Panc1 (cell line): Measurements from ENCODE around the gene PIK3R1. TPM values are rescaled to one million over a fixed set of nuclear protein-coding genes. Genes with fewer than 3 reads are reported as not detected.

Experiments
- ATAC-seq: fragments of 200-7000 bp; cut with Tn5 transposase; 2 replicates; pipeline ENCODE4 v1.9.1; 2020; ENCODE audit warnings: mild to moderate bottlenecking, moderate library complexity
- BruUV-seq: library from RNA; stranded (reverse); fragments of 400-500 nt; replicated peaks from 2 replicates; lab custom pipeline; 2021; lab: Mats Ljungman, UMichigan
- CTCF ChIA-PET: fragments of 300-600 bp; sonication (Branson Sonifier 250); formaldehyde crosslinking; loops from one replicate; lab custom pipeline; 2022; ENCODE audit warnings: antibody characterized with exemption; lab: Charles Lee
- POLR2A ChIA-PET: fragments of 300-600 bp; sonication (Branson Sonifier 250); formaldehyde crosslinking; loops from one replicate; lab custom pipeline; 2022; ENCODE audit warnings: antibody characterized with exemption; lab: Charles Lee
- DNase-seq: peaks from one replicate; pipeline ENCODE4 v3.0.0-alpha.2; 2010; ENCODE audit warnings: low read depth, low spot score
- H3K27ac ChIP-seq: 2 replicates; pipeline ENCODE4 v1.5.1; 2011; ENCODE audit warnings: mild to moderate bottlenecking, low read length, inconsistent platforms
- H3K27me3 ChIP-seq: fragments of 200-500 bp; sonication (Bioruptor generic); 2 replicates; pipeline ENCODE4 v1.6.0; 2014; ENCODE audit warnings: low read length, inconsistent platforms; ENCODE audit not compliant: control insufficient read depth, insufficient read depth
- H3K36me3 ChIP-seq: fragments of 200-500 bp; sonication (Bioruptor generic); 2 replicates; pipeline ENCODE4 v1.5.1; 2014; ENCODE audit warnings: inconsistent platforms, mild to moderate bottlenecking, low read length, moderate library complexity; ENCODE audit not compliant: control insufficient read depth, insufficient read depth
- H3K4me1 ChIP-seq: 2 replicates; pipeline ENCODE4 v1.5.1; 2011; ENCODE audit warnings: inconsistent platforms, mild to moderate bottlenecking, low read length, moderate library complexity; ENCODE audit not compliant: control insufficient read depth, insufficient read depth
- H3K4me3 ChIP-seq, 2 experiments: 2 replicates each; pipeline ENCODE4 v1.5.1; 2011 to 2012; ENCODE audit warnings: low read depth in 2 of 2, low read length in 2 of 2, mild to moderate bottlenecking in 2 of 2, inconsistent platforms in 1 of 2, moderate library complexity in 1 of 2
- H3K9me3 ChIP-seq: fragments of 200-500 bp; sonication (Bioruptor generic); 2 replicates; pipeline ENCODE4 v1.5.1; 2014; ENCODE audit warnings: low read depth, mild to moderate bottlenecking, inconsistent platforms, low read length, moderate library complexity; ENCODE audit not compliant: control insufficient read depth, insufficient read depth
- POLR2AphosphoS5 ChIP-seq: IDR thresholded peaks from 2 replicates; pipeline ENCODE4 v1.6.1; 2012; ENCODE audit warnings: mild to moderate bottlenecking, low read depth, low read length, moderate library complexity
- SIN3A ChIP-seq: IDR thresholded peaks from 2 replicates; pipeline ENCODE4 v1.6.1; 2012; ENCODE audit warnings: low read depth, mild to moderate bottlenecking, low read length, moderate library complexity, borderline replicate concordance; ENCODE audit not compliant: insufficient read depth
- TCF7L2 ChIP-seq: IDR thresholded peaks from 2 replicates; pipeline ENCODE4 v1.6.1; 2011; ENCODE audit warnings: mild to moderate bottlenecking, low read depth, low read length, inconsistent platforms
- in situ Hi-C: cut with HindIII; loops from 2 replicates; pipeline ENCODE4 v1.10.0; 2016; ENCODE audit warnings: low sequenced_read_pairs, low pct_unique_long_range_greater_than_20kb
- intact Hi-C: fragments of 100-400 bp; cut with micrococcal nuclease; formaldehyde crosslinking; loops from one replicate; pipeline ENCODE4 v1.10.0; 2022; ENCODE audit not compliant: unreplicated experiment
- total RNA-seq: library from RNA; stranded (reverse); gene quantifications from one replicate; pipeline ENCODE4 v1.2.1, GENCODE V29; 2021; ENCODE audit not compliant: unreplicated experiment
- TF ChIP-seq, protein P1 (sequence below): fragments of 450-650 bp; IDR thresholded peaks from 2 replicates; pipeline ENCODE4 v1.5.1; 2017; ENCODE audit warnings: mild to moderate bottlenecking
- TF ChIP-seq, protein P2 (sequence below), 2 experiments: IDR thresholded peaks; 2 replicates each; pipeline ENCODE4 v1.6.1; 2011 to 2012; ENCODE audit warnings: low read depth in 2 of 2, control low read depth in 1 of 2, low read length in 1 of 2, mild to moderate bottlenecking in 1 of 2, moderate library complexity in 1 of 2; ENCODE audit not compliant: insufficient read depth in 1 of 2

PIK3R1 gene
- total RNA-seq, 1 experiment from 2014 or later = 23.4 TPM

DNA sequence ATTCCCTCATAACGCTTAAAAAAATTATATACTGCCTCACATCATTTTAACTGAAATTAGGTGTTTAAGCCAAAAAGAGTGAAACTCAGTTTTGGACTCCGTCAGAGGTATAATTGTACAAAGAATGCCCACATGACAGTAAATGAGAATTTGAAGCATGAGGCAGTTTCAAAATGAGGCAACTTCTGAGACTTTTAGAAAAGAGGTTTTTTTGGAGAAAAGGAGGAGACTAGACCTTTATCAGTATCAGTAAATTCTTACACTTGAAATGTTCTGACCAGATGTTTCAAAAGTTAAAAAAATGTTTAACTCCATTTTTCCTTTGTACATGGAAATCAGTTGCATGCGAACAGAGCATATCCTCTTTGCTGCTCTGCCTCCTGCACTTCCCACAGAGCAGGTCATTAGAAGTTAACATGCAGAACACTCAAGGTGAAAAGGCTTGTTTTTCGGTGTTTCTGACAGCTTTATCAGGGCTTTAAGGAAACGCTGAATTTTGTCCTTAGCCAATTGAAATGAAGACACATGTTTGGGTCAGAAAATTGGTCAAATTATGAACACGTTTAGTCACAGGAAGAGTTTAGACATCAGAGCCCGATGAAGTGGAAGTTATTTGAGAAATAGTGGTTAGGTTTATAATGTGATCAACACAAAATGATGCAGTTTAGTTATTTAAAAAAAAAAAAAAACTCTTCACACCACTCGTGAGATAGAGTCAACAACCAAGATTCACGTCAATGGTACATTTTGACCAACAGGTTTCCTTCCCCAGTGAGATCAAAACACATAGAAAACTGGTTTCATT is 59.5 kb downstream of the PIK3R1 start:
- Histone ChIP-seq H3K4me3 (no peak overlapping the region), H3K27me3 (no peaks in the 10 kb centered on the region), H3K4me1 (no peaks in the 10 kb centered on the region), H3K36me3 (peaks cover 5% of the 10 kb centered on the region), H3K9me3 (no peaks in the 10 kb centered on the region), H3K27ac (no peak overlapping the region)
- no TSS peak for BruUV-seq
- POLR2A ChIA-PET = no interaction called here
- ATAC-seq (no peak), DNase-seq (no peak)
- TF ChIP-seq SIN3A = no peak
- TF ChIP-seq, protein P1, sequence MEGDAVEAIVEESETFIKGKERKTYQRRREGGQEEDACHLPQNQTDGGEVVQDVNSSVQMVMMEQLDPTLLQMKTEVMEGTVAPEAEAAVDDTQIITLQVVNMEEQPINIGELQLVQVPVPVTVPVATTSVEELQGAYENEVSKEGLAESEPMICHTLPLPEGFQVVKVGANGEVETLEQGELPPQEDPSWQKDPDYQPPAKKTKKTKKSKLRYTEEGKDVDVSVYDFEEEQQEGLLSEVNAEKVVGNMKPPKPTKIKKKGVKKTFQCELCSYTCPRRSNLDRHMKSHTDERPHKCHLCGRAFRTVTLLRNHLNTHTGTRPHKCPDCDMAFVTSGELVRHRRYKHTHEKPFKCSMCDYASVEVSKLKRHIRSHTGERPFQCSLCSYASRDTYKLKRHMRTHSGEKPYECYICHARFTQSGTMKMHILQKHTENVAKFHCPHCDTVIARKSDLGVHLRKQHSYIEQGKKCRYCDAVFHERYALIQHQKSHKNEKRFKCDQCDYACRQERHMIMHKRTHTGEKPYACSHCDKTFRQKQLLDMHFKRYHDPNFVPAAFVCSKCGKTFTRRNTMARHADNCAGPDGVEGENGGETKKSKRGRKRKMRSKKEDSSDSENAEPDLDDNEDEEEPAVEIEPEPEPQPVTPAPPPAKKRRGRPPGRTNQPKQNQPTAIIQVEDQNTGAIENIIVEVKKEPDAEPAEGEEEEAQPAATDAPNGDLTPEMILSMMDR = no peak
- TF ChIP-seq, protein P2, sequence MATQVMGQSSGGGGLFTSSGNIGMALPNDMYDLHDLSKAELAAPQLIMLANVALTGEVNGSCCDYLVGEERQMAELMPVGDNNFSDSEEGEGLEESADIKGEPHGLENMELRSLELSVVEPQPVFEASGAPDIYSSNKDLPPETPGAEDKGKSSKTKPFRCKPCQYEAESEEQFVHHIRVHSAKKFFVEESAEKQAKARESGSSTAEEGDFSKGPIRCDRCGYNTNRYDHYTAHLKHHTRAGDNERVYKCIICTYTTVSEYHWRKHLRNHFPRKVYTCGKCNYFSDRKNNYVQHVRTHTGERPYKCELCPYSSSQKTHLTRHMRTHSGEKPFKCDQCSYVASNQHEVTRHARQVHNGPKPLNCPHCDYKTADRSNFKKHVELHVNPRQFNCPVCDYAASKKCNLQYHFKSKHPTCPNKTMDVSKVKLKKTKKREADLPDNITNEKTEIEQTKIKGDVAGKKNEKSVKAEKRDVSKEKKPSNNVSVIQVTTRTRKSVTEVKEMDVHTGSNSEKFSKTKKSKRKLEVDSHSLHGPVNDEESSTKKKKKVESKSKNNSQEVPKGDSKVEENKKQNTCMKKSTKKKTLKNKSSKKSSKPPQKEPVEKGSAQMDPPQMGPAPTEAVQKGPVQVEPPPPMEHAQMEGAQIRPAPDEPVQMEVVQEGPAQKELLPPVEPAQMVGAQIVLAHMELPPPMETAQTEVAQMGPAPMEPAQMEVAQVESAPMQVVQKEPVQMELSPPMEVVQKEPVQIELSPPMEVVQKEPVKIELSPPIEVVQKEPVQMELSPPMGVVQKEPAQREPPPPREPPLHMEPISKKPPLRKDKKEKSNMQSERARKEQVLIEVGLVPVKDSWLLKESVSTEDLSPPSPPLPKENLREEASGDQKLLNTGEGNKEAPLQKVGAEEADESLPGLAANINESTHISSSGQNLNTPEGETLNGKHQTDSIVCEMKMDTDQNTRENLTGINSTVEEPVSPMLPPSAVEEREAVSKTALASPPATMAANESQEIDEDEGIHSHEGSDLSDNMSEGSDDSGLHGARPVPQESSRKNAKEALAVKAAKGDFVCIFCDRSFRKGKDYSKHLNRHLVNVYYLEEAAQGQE (IDR thresholded peaks at IDR 0.05; ENCODE audit: insufficient read depth in 1 of 2, low read depth in 2 of 2, low read length in 1 of 2) = no peak
- no peak for TF ChIP-seq POLR2AphosphoS5
- no peak for TF ChIP-seq TCF7L2
- intact Hi-C loops = no loop called here
- CTCF ChIA-PET = no interaction called here
- in situ Hi-C loops = no loop called here

DNA sequence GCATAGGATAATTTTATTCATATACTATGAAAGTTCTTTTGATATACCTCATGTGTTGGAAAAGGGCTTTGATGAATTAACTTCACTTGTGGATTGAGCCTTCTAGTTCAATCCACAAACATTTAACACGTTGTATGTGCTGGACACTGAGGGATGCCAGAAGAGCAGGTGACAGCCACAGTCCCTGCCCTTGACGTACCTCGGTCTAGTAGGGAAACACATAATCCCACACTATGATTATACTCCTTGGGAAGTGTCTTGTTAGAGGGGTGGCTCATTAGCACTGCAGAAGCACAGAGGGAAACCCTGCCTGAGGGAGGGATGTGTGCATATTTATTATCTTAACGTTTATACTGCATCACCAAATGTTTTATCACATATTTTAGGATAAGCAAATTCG is 61.2 kb downstream of the PIK3R1 start:
- intact Hi-C loops (no loop called here), in situ Hi-C loops (no loop called here)
- Histone ChIP-seq H3K4me1 (no peaks in the 10 kb centered on the region), H3K4me3 (no peak overlapping the region), H3K36me3 (peaks cover 7% of the 10 kb centered on the region), H3K27me3 (no peaks in the 10 kb centered on the region), H3K9me3 (no peaks in the 10 kb centered on the region), H3K27ac (no peak overlapping the region)
- ATAC-seq = no peak
- DNase-seq = no peak
- TF ChIP-seq, protein P1 = no peak
- TF ChIP-seq TCF7L2 (no peak), POLR2AphosphoS5 (no peak), SIN3A (no peak)
- TF ChIP-seq, protein P2 (IDR thresholded peaks at IDR 0.05; ENCODE audit: insufficient read depth in 1 of 2, low read depth in 2 of 2, low read length in 1 of 2) = no peak
- BruUV-seq = no TSS peak
- ChIA-PET CTCF (no interaction called here), POLR2A (no interaction called here)
